NCI-H2107 treated with DMSO at 0.1 percent for 48 hours (cell line): Measurements from ENCODE around the gene ZNF418.

Experiments
- DNase-seq: peaks from one replicate; lab custom pipeline; 2025; ENCODE audit not compliant: unreplicated experiment; lab: John Stamatoyannopoulos, UW

Gene ZNF418

GRCh38 chr19:57934820-57935665 is at the start of gene ZNF418:
Gene ZNF418 (minus strand): TSS chr19:57935402. CDS start chr19:57933822, 1,580 bp downstream.
- no peak for DNase-seq

GRCh38 chr19:57978586-57979289 is 43.5 kb upstream of the ZNF418 start:
- DNase-seq, result no peak

- DNase-seq, result no peak
Measured at GRCh38 chr19:57974434-57974833, 39.2 kb upstream of the ZNF418 start, which contains the start of gene C19orf18. Gene C19orf18 (minus strand): TSS chr19:57974534. CDS start chr19:57974432, 102 bp downstream.

- DNase-seq, result no peak
Measured at GRCh38 chr19:57964761-57965160, 29.6 kb upstream of the ZNF418 start.

GRCh38 chr19:57961785-57962184 is 26.6 kb upstream of the ZNF418 start:
- DNase-seq, result no peak

- DNase-seq, result no peak
Measured at GRCh38 chr19:57954996-57955395, 19.8 kb upstream of the ZNF418 start.

- no peak for DNase-seq
Measured at GRCh38 chr19:57949702-57950101, 14.5 kb upstream of the ZNF418 start.

- DNase-seq, result no peak
Measured at GRCh38 chr19:57949296-57949695, 14.1 kb upstream of the ZNF418 start.

GRCh38 chr19:57947419-57948134 is 12.4 kb upstream of the ZNF418 start, which contains the start of gene ZNF256:
Gene ZNF256 (minus strand): TSS chr19:57947706. CDS start chr19:57947474, 232 bp downstream.
- DNase-seq, result peak; percentile 67

- no peak for DNase-seq
Measured at GRCh38 chr19:57947088-57947418, 11.9 kb upstream of the ZNF418 start.

- DNase-seq, result no peak
Measured at GRCh38 chr19:57946316-57946715, 11.1 kb upstream of the ZNF418 start.

- no peak for DNase-seq
Measured at GRCh38 chr19:57941593-57941992, 6.4 kb upstream of the ZNF418 start.

GRCh38 chr19:57935731-57936130 is 529 bp upstream of the ZNF418 start:
- no peak for DNase-seq

- DNase-seq, result no peak
Measured at GRCh38 chr19:57927587-57927986, 7.6 kb downstream of the ZNF418 start.

GRCh38 chr19:57916168-57916995 is 18.8 kb downstream of the ZNF418 start, which contains the start of gene ZNF417:
Gene ZNF417 (minus strand): TSS chr19:57916592. CDS start chr19:57916411, 181 bp downstream.
- peak; percentile 88 for DNase-seq

- no peak for DNase-seq
Measured at GRCh38 chr19:57914531-57914930, 20.7 kb downstream of the ZNF418 start.

- DNase-seq, result no peak
Measured at GRCh38 chr19:57907394-57907793, 27.8 kb downstream of the ZNF418 start.

- no peak for DNase-seq
Measured at GRCh38 chr19:57905258-57905657, 29.9 kb downstream of the ZNF418 start.

GRCh38 chr19:57903618-57904184 is 31.5 kb downstream of the ZNF418 start:
- DNase-seq, result no peak

- DNase-seq, result no peak
Measured at GRCh38 chr19:57900311-57900710, 34.9 kb downstream of the ZNF418 start.
